IMR-90 (cell line): ENCODE results near the gene CEP78. TPM values are rescaled to one million over a fixed set of nuclear protein-coding genes. Genes with fewer than 3 reads are reported as not detected.

ENCODE experiments used
- ATAC-seq: fragments of 200-7000 bp; cut with Tn5 transposase; 2 replicates; pipeline ENCODE4 v1.9.1; 2020; ENCODE audit warnings: low read depth, mild to moderate bottlenecking, moderate library complexity
- BruUV-seq: library from RNA; stranded (reverse); fragments of 400-500 nt; replicated peaks from 2 replicates; lab custom pipeline; 2021; lab: Mats Ljungman, UMichigan
- CTCF ChIA-PET: fragments of 300-600 bp; formaldehyde crosslinking; extraction: SDS; loops from one replicate; lab custom pipeline; 2021; ENCODE audit warnings: antibody characterized with exemption; lab: Yijun Ruan, JAX
- POLR2A ChIA-PET: fragments of 300-600 bp; sonication (Branson Sonifier 250); formaldehyde crosslinking; loops from one replicate; lab custom pipeline; 2022; ENCODE audit warnings: antibody characterized with exemption; ENCODE audit not compliant: unreplicated experiment; lab: Charles Lee
- DNase-seq: peaks from one replicate; pipeline ENCODE4 v3.0.0; 2013
- H2AFZ ChIP-seq: replicated peaks from 2 replicates; pipeline ENCODE3; 2013; ENCODE audit warnings: low read length, mild to moderate bottlenecking; ENCODE audit not compliant: poor library complexity
- H2AK5ac ChIP-seq: 2 replicates; pipeline ENCODE4 v1.6.1; 2013; ENCODE audit warnings: low read depth, low read length, inconsistent platforms
- H2AK9ac ChIP-seq: replicated peaks from 2 replicates; pipeline ENCODE3; 2013; ENCODE audit warnings: mild to moderate bottlenecking, low read depth, low read length, moderate library complexity; ENCODE audit not compliant: poor library complexity
- H2BK120ac ChIP-seq: 2 replicates; pipeline ENCODE4 v1.6.1; 2013; ENCODE audit warnings: low read depth, low read length, inconsistent platforms
- H2BK15ac ChIP-seq: 3 replicates; pipeline ENCODE4 v1.6.1; 2013; ENCODE audit warnings: low read depth, low read length, inconsistent platforms
- H2BK20ac ChIP-seq: 2 replicates; pipeline ENCODE4 v1.6.1; 2013; ENCODE audit warnings: low read depth, mild to moderate bottlenecking, inconsistent platforms, low read length, moderate library complexity
- H2BK5ac ChIP-seq: 2 replicates; pipeline ENCODE4 v1.6.1; 2013; ENCODE audit warnings: mild to moderate bottlenecking, low read depth, low read length, inconsistent platforms; ENCODE audit not compliant: poor library complexity, severe bottlenecking
- H3K14ac ChIP-seq: replicated peaks from 2 replicates; pipeline ENCODE4 v1.6.1; 2013; ENCODE audit warnings: low read depth, low read length, inconsistent platforms
- H3K18ac ChIP-seq: 2 replicates; pipeline ENCODE4 v1.6.1; 2013; ENCODE audit warnings: low read depth, low read length, control low read depth
- H3K23ac ChIP-seq: 2 replicates; pipeline ENCODE4 v1.6.1; 2013; ENCODE audit warnings: low read depth, low read length, inconsistent platforms
- H3K27ac ChIP-seq: 2 replicates; pipeline ENCODE4 v1.5.1; 2013; ENCODE audit warnings: mild to moderate bottlenecking, control low read depth, low read length; ENCODE audit not compliant: insufficient read depth
- H3K27me3 ChIP-seq: 2 replicates; pipeline ENCODE4 v1.6.1; 2013; ENCODE audit warnings: low read length; ENCODE audit not compliant: control insufficient read depth, insufficient read depth
- H3K36me3 ChIP-seq: 2 replicates; pipeline ENCODE4 v1.6.1; 2013; ENCODE audit warnings: low read length, mixed read lengths; ENCODE audit not compliant: control insufficient read depth, insufficient read depth
- H3K4ac ChIP-seq: 2 replicates; pipeline ENCODE4 v1.6.1; 2013; ENCODE audit warnings: low read depth, low read length, inconsistent platforms
- H3K4me1 ChIP-seq: 2 replicates; pipeline ENCODE4 v1.6.1; 2013; ENCODE audit warnings: low read length, mixed read lengths; ENCODE audit not compliant: control insufficient read depth, insufficient read depth
- H3K4me2 ChIP-seq: 2 replicates; pipeline ENCODE4 v1.6.1; 2013; ENCODE audit warnings: low read depth, mild to moderate bottlenecking, control low read depth, low read length, moderate library complexity
- H3K4me3 ChIP-seq: 2 replicates; pipeline ENCODE4 v1.5.1; 2013; ENCODE audit warnings: low read depth, mild to moderate bottlenecking, control low read depth, low read length, moderate library complexity; ENCODE audit not compliant: insufficient read depth
- H3K56ac ChIP-seq: 2 replicates; pipeline ENCODE4 v1.6.1; 2013; ENCODE audit warnings: low read length, inconsistent platforms; ENCODE audit not compliant: insufficient read depth; ENCODE audit errors: extremely low read depth
- H3K79me1 ChIP-seq, 2 experiments: 2 replicates each; pipeline ENCODE4 v1.6.1; 2013; ENCODE audit warnings: low read length in 2 of 2, inconsistent platforms in 1 of 2, low read depth in 1 of 2
- H3K9ac ChIP-seq: 2 replicates; pipeline ENCODE4 v1.6.1; 2013; ENCODE audit warnings: low read depth, low read length, control low read depth
- H3K9me1 ChIP-seq: 2 replicates; pipeline ENCODE4 v1.6.1; 2013; ENCODE audit warnings: low read length, inconsistent platforms; ENCODE audit not compliant: insufficient read depth
- H3K9me3 ChIP-seq: 2 replicates; pipeline ENCODE4 v1.6.1; 2013; ENCODE audit warnings: low read length; ENCODE audit not compliant: control insufficient read depth, insufficient read depth
- H4K20me1 ChIP-seq: 2 replicates; pipeline ENCODE4 v1.6.1; 2013; ENCODE audit warnings: low read length, inconsistent platforms; ENCODE audit not compliant: insufficient read depth
- H4K5ac ChIP-seq: 2 replicates; pipeline ENCODE4 v1.6.1; 2013; ENCODE audit warnings: mild to moderate bottlenecking, low read depth, low read length, control low read depth
- H4K8ac ChIP-seq, 2 experiments: 2 replicates each; pipeline ENCODE4 v1.6.1; 2013; ENCODE audit warnings: low read depth in 2 of 2, low read length in 2 of 2, control low read depth in 1 of 2, inconsistent platforms in 1 of 2
- H4K91ac ChIP-seq: 2 replicates; pipeline ENCODE4 v1.6.1; 2013; ENCODE audit warnings: low read depth, low read length, inconsistent platforms; ENCODE audit not compliant: insufficient read depth
- CEBPB ChIP-seq: IDR thresholded peaks from 2 replicates; pipeline ENCODE4 v1.6.1; 2012; ENCODE audit warnings: low read depth, low read length, improper control_type of control experiment
- POLR2A ChIP-seq: IDR thresholded peaks from 2 replicates; pipeline ENCODE4 v1.6.1; 2012; ENCODE audit warnings: mild to moderate bottlenecking, low read depth, low read length
- SMC3 ChIP-seq: fragments of 150-350 bp; IDR thresholded peaks from 2 replicates; pipeline ENCODE4 v1.6.1; 2016; ENCODE audit warnings: low read depth, mild to moderate bottlenecking, antibody characterized with exemption, low read length, moderate library complexity
- WGBS, 2 experiments: methylation state at CpG; one replicate each; pipeline versions ENCODE4 v1.1.5 to v1.1.7; 2013; ENCODE audit warnings: missing lambda C conversion rate in 2 of 2; ENCODE audit not compliant: insufficient read length in 1 of 2; ENCODE audit errors: extremely low coverage in 2 of 2; 5-methylcytosine and 5-hydroxymethylcytosine counted together
- dilution Hi-C: fragments of 300-500 bp; cut with HindIII; formaldehyde crosslinking; loops from one replicate; pipeline ENCODE4 v1.14.3; 2018; ENCODE audit warnings: low sequenced_read_pairs; ENCODE audit not compliant: unreplicated experiment
- in situ Hi-C: fragments of 300-500 bp; cut with MboI; formaldehyde crosslinking; loops from 3 replicates; pipeline ENCODE4 v1.14.3; 2019; ENCODE audit warnings: low sequenced_read_pairs, inconsistent platforms, mixed read lengths
- intact Hi-C: fragments of 100-400 bp; cut with micrococcal nuclease; formaldehyde crosslinking; loops from 2 replicates; pipeline ENCODE4 v1.10.0; 2022
- polyA plus RNA-seq, 3 experiments: library from polyadenylated mRNA; depleted of rRNA; stranded (reverse); fragments of >200 nt; gene quantifications; 2 replicates each; pipeline ENCODE4 v1.2.3, GENCODE V29; 2012; ENCODE audit warnings: low replicate concordance in 1 of 3
- total RNA-seq: library from RNA; depleted of rRNA; stranded (reverse); fragments of >200 nt; gene quantifications from 2 replicates; pipeline ENCODE4 v1.2.3, GENCODE V29; 2012

Gene CEP78
- total and polyA plus RNA-seq, 2 of the 4 experiments (the other 2 are of a cell fraction), result 9.2 to 18.3 TPM

GRCh38 chr9:78242041-78242440 lies 6.2 kb downstream of the CEP78 start:
- no peak overlapping the region for H3K4me3 ChIP-seq
- no peak overlapping the region for H2BK5ac ChIP-seq
- peaks cover 3% of the 10 kb centered on the region; the same call in 1 of the 2 replicates for H3K36me3 ChIP-seq
- H3K14ac ChIP-seq, result no peak overlapping the region
- TF ChIP-seq POLR2A, result no peak
- TF ChIP-seq SMC3, result no peak
- peak; percentile 43; the same call in 1 of the 2 replicates for TF ChIP-seq CEBPB
- dilution Hi-C loops (no loop called here), intact Hi-C loops (no loop called here), in situ Hi-C loops (no loop called here)
- 0 out of 2 replicates have a peak, but pooled peaks cover 2% of the 10 kb centered on the region for H3K4me1 ChIP-seq
- DNase-seq (peak; percentile 12), ATAC-seq (no peak)
- POLR2A ChIA-PET, result no interaction called here
- H4K8ac ChIP-seq, result no peak overlapping the region
- H4K20me1 ChIP-seq, result no peaks in the 10 kb centered on the region
- no peak overlapping the region for H3K18ac ChIP-seq
- H2BK15ac ChIP-seq, result no peak overlapping the region
- no peak overlapping the region for H3K27ac ChIP-seq
- no peak overlapping the region for H2BK20ac ChIP-seq
- no peak overlapping the region for H3K56ac ChIP-seq
- H3K27me3 ChIP-seq, result no peaks in the 10 kb centered on the region
- peaks cover 3 to 12% of the 10 kb centered on the region in 2 experiments; a peak in 2 of 4 replicates for H3K79me1 ChIP-seq
- H2AFZ ChIP-seq, result no peak overlapping the region
- H2AK5ac ChIP-seq, result no peak overlapping the region
- H2BK120ac ChIP-seq, result no peak overlapping the region
- H3K4me2 ChIP-seq, result no peak overlapping the region
- CTCF ChIA-PET, result no interaction called here
- H3K4ac ChIP-seq, result no peak overlapping the region
- no peak overlapping the region for H3K23ac ChIP-seq
- no peak overlapping the region for H2AK9ac ChIP-seq
- H3K9me3 ChIP-seq, result no peaks in the 10 kb centered on the region
- no peak overlapping the region for H3K9ac ChIP-seq
- no CpG with 5 or more reads among the region's 4 CpGs for WGBS, 2 experiments
- H4K5ac ChIP-seq, result no peak overlapping the region
- BruUV-seq, result no TSS peak
- H4K91ac ChIP-seq, result no peak overlapping the region
- H3K9me1 ChIP-seq, result no peaks in the 10 kb centered on the region
